HG03439 (cell line): ENCODE results near the gene NUDT16L1.

ENCODE experiments used
- ATAC-seq: cut with Tn5 transposase; IDR thresholded peaks from one replicate; pipeline ENCODE4 v1.9.1; 2021; ENCODE audit warnings: mild to moderate bottlenecking, moderate library complexity; ENCODE audit not compliant: unreplicated experiment

NUDT16L1 gene

GRCh38 chr16:4682084-4682591 is 11.2 kb upstream of the NUDT16L1 start:
- no peak for ATAC-seq

GRCh38 chr16:4682616-4683254 is 10.6 kb upstream of the NUDT16L1 start:
- no peak for ATAC-seq

- no peak for ATAC-seq
Measured at GRCh38 chr16:4683255-4684057, 9.9 kb upstream of the NUDT16L1 start.

GRCh38 chr16:4684058-4684715 is 9.2 kb upstream of the NUDT16L1 start:
- no peak for ATAC-seq

- no peak for ATAC-seq
Measured at GRCh38 chr16:4684763-4685162, 8.6 kb upstream of the NUDT16L1 start.

GRCh38 chr16:4685292-4685691 is 8.1 kb upstream of the NUDT16L1 start:
- ATAC-seq: no peak

GRCh38 chr16:4685776-4686496 is 7.4 kb upstream of the NUDT16L1 start:
- no peak for ATAC-seq

- ATAC-seq: no peak
Measured at GRCh38 chr16:4686497-4687210, 6.7 kb upstream of the NUDT16L1 start.

- no peak for ATAC-seq
Measured at GRCh38 chr16:4687416-4687815, 5.9 kb upstream of the NUDT16L1 start.

- no peak for ATAC-seq
Measured at GRCh38 chr16:4687946-4688673, 5.3 kb upstream of the NUDT16L1 start.

- ATAC-seq: no peak
Measured at GRCh38 chr16:4688674-4689045, 4.7 kb upstream of the NUDT16L1 start.

- no peak for ATAC-seq
Measured at GRCh38 chr16:4689091-4689671, 4.2 kb upstream of the NUDT16L1 start.

- no peak for ATAC-seq
Measured at GRCh38 chr16:4689864-4690704, 3.3 kb upstream of the NUDT16L1 start.

GRCh38 chr16:4690946-4691665 is 2.3 kb upstream of the NUDT16L1 start:
- no peak for ATAC-seq

GRCh38 chr16:4691666-4692412 is 1.5 kb upstream of the NUDT16L1 start:
- no peak for ATAC-seq

- ATAC-seq: peak; percentile 10
Measured at GRCh38 chr16:4692460-4693295, 684 bp upstream of the NUDT16L1 start.
